GM21360 (cell line): Measurements from ENCODE around the gene DCAF17.
"Not testable (repeated sequence)": the region's sequence is repeated elsewhere in the genome, so short reads cannot be mapped to it uniquely, and the experiment has no call there.

ENCODE experiments used
- ATAC-seq: cut with Tn5 transposase; IDR thresholded peaks from one replicate; pipeline ENCODE4 v1.9.1; 2021; ENCODE audit warnings: mild to moderate bottlenecking, moderate library complexity; ENCODE audit not compliant: unreplicated experiment

DCAF17 gene

DNA sequence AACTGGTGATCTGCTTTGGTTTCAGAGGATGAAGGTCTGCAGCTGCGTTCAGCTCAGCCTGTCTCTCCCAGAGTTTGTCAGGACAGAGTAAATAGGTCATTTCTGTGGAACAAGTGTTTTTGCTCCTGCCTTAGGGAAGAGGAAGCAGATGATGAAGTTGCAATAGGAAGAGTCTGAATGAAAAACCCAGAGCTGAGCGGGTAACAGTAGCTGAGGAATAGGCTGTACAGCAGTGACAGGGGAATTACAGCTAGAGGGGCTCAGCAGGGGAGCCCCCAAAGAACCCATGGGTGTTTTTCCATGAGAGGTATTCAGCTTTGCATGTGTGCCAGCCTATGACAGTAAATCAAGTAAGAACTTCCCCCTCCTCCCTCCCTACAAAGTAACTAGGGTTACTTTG is 78.0 kb downstream of the DCAF17 start:
- ATAC-seq: no peak

DNA sequence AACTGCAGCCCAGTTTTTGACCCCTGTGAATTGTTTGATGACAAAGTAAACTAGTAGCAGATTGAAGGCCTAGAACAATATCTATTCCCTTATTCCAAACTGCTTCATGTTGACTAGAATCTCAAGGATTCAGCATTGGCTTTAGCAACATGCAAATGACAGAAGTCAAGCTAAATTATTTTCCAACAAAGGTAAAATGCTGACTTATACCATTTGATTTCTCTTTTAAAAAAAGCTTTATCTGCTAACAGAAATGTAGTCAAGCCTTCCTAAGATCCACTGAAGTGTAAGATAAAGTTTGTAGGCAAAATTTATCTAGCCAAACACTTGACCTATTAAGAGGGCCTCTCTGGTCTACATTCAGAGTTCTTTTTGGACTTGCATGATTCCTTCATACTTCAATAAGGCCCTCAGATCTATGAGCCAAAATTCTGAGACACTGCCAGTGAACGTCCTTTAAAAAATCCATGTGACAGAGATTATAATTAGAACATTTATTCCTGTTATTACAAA is 78.7 kb downstream of the DCAF17 start:
- ATAC-seq: no peak

DNA sequence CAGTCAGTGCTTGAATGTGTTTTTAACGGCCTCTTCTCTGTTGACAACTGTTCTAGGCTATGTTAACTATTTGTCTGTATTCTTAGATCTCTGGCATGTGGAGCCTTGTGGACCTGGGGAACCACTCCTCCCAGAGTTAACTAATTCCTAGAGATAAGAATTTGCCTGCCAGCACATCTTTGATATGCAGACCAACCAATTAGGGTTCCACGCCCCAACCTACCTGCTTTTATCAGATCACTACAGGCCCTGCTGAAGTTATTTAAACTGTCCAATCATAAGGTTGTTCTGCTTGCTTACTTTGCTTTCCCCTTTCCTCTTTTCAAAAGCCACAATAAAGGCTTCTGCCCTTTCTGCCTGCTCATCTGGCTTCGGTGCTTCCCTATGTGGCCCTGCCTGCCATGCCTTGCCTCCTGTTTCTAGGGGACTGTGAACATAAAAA is 79.7 kb downstream of the DCAF17 start:
- ATAC-seq: no peak

DNA sequence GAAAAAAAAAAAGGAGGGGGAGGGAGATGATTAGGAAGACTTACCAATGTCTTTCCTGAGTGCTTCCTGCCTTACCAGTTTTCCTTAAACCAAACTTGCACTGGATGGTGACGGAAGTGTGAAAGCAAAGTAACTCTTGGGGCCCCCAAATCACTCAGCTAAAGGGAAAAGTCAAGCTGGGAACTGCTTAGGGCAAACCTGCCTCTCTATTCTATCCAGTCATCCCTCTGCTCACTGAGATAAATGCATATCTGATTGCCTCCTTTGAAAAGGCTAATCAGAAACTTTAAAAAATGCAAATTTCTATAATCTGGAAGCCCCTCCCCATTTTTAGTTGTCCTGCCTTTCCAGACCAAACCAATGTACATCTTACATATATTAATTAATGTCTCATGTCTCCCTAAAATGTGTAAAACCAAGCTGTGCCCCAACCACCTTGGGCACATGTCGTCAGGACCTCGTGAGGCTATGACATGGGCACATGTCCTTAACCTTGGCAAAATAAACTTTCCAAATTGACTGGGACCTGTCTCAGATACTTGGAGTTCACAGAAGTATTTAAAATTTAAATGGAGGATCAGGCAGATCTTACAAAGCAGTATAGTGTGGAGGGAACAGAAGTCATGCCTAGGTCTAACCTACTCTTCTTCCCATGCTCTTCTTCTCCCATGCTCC is 81.0 kb downstream of the DCAF17 start:
- no peak for ATAC-seq

DNA sequence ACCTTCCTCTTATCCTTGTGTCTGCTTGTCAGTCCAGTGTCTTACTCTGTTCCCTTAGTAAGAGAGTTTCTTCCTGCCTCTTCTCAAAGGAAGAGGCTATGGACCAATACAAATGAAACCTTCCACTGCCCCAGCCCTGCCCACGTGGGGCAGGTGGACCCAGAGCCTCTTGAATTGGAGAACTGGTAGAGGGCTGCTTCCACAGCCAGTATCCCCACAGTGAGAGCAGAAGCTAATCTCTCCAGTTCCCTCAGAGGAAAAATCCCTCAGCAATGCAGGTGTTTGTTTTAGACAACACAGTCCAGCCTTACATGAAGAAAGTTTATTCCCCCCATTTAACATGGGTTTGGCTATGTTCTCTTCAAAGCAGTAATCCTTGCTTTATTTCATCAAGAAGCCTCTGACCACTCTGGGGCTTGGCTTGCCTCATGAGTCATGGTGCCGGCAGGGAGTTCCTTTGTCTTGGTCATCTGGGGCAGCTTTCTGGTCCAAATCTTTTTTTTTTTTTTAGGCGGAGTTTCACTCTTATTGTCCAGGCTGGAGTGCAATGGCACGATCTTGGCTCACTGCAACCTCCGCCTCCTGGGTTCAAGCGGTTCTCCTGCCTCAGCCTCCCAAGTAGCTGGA is 81.8 kb downstream of the DCAF17 start:
- no peak for ATAC-seq

DNA sequence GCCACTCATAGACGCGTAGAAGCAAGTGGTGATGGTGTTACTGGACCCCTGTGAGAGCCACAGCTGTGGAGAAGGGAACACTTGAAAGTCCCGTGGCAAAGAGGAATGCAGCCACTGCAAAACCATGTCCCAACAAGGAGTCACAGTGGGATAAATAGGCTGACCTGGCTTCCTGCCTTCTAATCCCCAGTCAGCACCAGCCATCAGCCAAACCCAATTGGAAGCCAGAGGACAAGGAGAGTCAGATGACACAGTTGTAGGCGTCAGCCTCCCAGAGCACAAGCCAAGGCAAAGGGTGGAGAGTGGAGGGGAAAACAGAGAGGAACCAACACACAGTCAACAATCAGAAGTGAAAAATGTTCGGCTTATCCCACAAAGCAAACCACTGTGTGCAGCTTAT is 82.8 kb downstream of the DCAF17 start:
- ATAC-seq: no peak

DNA sequence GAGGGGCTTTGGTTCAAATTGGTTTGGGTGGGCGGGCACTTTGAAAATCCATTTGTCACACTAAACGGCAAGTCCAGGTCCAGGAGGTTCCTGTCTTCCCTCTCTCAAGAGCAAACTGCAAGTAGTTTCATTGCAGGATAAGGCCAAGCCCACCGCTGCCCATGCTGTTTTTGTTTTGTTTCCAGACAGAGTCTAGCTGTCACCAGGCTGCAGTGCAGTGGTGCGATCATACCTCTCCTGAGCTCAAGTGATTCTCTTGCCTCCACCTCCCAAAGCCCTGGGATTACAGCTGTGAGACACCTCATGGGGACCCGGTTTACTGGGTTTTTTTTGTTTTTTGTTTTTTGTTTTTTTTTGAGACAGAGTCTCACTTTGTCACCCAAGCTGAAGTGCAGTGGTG is 86.4 kb downstream of the DCAF17 start:
- no peak for ATAC-seq

DNA sequence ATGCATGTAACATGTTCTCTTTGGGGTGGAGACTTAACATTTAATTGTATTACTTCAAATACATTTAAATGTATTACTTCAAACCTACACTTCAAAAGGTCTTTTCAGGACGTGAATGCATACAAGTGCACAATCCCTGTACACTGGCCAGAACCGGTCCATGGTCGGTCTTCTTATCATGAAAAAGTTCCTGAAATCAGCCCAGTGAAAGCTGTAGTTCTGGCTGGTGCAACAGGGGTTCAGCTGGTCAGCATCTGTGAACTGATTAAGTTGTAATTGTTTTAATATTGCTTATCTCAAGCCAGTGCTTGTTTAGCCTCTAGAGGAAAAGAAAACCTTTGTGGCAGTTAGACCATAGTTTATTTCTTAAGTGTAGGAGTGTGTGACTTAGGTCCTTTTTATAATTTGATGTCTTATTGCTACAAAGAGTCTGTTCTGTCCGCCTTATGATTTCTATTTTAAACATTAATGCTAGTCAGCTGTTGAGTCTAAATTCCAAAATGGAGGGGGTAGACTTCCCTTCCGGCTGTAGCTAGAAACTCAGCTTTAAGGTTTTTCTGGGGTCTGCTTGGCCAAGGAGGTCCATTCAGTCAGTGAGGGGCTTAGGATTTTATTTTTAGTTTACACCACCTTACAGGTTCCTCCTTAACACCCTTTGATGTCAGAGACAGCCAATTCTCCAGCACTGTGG is 87.5 kb downstream of the DCAF17 start:
- ATAC-seq: no peak

DNA sequence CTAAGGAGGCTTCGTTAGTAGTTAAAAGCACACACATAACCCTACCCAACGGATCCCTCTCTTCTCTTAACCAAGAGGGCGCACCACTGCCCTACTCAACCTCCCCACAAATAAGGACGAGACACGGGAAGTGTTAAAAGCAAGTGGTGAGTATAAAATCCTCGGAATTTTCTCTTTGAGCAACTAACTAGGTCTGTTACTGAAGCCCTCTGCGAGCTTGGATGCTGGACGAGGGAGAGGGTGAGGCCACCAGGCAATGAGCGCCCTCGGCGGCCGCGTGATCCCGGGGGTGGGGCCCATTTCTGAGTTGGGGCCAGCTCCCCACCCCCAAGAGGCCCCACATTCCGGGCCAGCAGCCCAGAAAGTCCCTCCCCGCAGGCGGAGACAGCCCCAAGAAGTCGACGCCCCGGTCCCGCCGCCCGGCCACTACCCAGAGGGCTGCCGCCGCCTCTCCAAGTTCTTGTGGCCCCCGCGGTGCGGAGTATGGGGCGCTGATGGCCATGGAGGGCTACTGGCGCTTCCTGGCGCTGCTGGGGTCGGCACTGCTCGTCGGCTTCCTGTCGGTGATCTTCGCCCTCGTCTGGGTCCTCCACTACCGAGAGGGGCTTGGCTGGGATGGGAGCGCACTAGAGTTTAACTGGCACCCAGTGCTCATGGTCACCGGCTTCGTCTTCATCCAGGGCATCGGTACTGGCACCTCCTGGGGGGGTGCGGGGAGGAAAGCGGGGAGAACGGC is 88.2 kb downstream of the DCAF17 start, which contains the start of gene CYBRD1:
Gene CYBRD1, plus strand, starts transcription at position 423 of the 736 bp plus-strand sequence. Its CDS starts 72 bp downstream, at position 495.
- ATAC-seq: peak; percentile 65

DNA sequence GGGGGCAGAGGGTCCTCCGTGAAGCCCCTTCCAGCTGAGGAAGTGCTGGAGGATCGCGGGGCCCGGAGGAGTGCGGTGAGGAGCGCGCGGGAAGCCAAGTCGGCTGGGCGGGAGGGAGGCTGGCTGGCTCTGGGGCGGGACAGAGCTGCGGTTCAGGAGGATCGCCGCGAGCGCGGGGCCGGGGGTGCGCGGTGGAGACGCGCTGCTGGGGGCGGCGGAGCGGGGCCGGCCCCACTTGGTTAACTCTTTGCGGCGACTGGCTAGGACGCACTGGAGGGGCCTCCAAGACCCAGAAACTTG is 88.7 kb downstream of the DCAF17 start:
- peak; percentile 27 for ATAC-seq

DNA sequence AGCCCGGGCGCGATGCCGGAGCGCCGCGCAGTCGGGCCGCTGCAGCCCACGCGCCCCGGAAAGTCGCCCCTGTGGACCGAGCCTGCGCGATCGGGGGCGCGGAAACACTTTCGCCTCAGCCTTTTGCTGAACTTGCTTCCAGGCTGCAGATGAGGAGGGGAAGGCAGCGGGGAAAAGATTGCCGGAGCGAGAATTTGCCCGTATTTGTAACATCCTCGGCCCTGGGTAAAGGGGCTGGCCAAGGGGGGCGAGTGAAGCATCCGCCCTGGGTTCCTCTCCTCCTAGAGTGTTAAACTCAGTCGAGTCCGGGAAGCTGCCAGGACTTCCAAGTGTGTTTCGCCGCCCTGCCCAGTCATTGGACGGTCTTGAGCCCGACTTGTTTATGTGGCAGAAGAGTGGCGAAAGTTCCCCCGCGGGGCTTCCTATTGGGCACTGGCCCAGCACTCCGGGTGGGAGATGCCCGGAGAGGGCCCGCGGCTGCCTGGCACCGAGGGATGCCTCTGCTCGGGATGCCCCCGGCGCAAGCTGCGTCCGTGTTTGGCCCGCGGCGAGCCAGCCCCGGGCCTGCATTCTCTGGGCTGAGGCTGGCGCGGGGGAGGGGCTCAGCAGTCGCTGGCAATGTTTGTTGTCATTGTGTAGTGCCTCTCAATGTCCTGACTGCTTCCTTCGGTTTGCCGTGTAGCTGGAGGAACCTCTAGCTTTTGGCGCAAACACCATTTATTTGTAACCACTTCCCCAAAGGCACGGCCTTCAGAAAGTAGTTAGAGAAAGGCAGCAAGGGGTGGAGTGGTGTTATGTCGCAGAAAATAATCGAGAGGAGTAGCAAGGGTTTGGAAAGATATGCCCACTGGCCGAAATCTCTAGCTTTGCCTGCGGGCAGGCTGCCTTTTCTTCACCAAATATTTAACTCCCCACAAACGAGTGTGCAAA is 89.3 kb downstream of the DCAF17 start:
- no peak for ATAC-seq

DNA sequence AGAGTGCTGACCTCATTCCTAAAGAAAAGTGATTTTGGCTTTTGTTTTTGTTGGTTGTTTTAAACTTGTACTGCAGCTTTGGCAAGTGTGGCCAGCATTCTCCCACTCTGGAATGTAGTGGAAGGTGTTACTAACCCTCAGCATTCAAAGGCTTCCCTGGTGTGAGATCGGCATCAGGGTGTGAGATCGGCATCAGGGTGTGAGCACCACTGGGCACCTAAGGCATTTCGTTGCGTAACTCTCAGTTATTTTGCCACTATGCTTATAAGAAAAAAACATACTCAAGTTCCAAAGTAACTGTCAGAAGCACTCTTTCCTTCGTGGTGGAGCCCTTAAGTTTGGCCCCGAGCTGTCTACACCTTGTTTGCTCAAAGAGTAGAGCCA is 90.0 kb downstream of the DCAF17 start:
- no peak for ATAC-seq

DNA sequence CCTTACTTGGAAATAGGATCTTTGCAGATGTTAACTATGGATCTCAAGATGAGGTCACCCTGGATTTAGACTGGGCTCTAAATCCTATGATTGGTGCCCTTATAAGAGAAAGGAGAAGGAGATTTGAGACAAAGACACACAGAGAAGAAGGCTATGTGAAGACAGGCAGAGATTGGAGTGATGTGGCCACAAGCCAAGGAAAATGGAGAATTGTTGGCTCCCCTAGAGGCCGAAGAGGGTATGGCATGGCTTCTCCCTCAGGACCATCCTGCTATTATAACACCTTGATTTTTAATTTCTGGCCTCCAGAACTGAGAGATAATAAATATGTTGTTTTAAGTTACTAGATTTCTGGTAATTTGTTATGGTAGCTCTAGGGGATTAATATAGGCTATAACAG is 95.9 kb downstream of the DCAF17 start:
- ATAC-seq: no peak

DNA sequence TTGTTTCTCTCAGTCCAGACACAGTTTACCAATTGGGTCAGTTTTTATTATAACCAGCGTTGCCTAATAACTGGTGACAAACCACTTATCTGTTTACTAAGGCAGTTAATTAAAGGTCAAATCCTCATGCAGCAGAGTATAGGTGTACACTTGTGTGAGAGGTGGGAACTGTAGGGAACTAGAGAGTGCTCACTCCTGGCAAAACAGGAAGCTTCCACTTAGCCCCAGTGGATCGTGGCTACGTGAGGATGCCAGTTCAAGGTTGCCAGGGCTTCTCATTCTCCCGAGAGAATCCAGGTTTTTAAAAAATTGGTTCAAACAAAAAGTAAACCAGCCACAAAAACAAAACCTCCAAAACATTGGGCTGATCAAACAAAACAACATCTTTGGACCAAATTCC is 96.4 kb downstream of the DCAF17 start:
- no peak for ATAC-seq

DNA sequence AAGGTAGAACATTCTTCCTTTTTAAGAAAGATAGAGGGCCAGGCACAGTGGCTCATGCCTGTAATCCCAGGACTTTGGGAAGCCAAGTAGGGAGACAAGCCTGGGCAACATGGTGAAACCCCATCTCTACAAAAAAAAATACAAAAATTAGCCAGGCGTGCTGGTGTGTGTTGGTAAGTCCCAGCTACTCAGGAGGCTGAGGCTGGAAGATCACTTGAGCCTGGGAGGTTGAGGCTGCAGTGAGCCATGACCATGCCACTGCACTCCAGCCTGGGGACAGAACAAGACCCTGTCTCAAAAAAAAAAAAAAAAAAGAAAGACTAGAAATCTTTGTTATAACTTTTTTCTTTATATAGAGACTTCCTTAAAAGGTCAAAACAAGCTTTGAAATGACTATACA is 96.8 kb downstream of the DCAF17 start:
- not testable (repeated sequence) for ATAC-seq

DNA sequence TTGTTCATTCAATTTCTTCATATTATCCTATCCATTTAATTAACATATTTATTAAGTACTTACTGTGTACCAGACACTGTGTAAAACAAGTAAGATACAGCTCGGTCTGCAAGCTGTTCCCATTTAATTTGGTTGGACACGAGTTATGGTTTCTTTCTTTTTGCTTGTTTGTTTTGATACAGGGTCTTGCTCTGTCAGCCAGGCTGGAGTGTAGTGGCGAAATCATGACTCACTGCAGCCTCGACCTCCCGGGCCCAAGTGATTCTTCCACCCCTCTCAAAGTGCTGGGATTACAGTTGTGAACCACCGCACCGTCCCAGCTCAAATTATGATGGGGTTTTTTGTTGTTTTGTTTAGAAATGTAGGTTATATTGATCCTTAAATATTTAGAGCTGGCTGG is 97.3 kb downstream of the DCAF17 start:
- ATAC-seq: no peak

DNA sequence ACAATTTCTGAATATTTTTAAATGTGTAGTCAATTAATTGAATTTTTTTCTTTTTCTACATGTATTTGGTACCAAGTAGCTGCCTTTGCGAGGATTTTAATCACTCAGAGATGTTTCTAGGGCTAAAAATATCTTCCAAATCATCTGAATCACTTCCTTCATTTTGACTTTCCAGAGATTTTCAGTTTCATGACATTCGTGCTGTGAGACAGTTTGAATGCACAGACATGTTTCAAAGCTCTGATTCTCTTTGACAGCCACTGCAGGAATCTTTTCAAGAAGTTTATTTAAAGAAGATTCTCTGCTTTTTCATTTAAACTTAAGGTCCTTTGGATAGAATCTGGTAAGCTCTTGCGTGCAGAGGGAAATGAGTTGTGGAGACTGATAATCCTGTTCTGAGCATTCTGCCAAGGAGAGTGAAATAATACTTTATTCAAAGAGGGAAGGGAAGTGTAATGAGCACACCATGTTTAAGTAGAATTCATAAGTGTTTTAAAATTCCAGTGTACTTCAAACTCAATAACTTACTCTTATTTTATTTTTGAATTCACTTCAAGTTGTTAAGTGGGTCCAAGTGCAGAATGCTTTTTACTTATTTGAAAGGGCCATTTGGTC is 97.9 kb downstream of the DCAF17 start:
- no peak for ATAC-seq

DNA sequence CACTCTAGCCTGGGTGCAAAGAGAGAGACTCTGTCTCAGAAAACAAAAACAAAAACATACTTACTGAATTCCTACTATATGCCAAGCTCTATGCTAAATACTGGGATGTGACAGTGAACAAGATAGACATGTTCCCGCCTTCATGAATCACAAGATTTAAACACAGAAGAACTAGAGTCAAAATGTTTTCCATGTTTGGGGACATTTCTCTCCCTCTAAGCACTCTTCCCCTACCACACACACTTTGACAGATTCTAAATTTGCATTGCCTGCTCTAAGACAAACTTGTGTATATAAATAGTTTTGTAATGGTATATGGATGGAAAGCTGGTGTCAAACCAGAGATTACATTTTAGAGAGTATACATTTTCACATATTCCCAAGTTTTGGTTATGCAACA is 99.3 kb downstream of the DCAF17 start:
- no peak for ATAC-seq
